ENCODE data around the gene EPYC. TPM values are rescaled to one million over a fixed set of nuclear protein-coding genes. Genes with fewer than 3 reads are reported as not detected.

Gene EPYC
- total RNA-seq, 2 donors from 2014 or later, result not detected

DNA sequence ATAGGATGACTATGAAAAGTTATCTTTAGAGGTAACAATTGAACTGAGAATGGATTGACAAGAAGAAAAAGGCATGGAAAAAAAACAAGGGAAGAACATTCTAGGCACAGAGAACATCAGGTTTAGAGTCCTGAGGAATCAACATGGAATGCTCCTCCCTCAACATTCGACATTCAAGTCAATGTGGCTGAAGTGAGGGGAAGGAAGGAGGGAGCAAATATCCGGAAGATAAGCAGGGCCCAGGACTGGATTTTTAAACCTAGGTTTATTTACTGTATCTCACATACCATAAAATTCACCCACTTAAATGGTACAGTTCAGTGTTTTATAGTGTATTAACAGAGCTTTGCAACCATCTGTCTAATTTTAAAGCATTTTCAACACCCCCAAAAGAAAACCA, 40.2 kb downstream of the EPYC start:
- Mint-ChIP-seq H3K36me3 (ENCODE audit: low read depth) (no peaks in the 10 kb centered on the region), H3K27ac (no peak overlapping the region)
- no peak for DNase-seq

DNA sequence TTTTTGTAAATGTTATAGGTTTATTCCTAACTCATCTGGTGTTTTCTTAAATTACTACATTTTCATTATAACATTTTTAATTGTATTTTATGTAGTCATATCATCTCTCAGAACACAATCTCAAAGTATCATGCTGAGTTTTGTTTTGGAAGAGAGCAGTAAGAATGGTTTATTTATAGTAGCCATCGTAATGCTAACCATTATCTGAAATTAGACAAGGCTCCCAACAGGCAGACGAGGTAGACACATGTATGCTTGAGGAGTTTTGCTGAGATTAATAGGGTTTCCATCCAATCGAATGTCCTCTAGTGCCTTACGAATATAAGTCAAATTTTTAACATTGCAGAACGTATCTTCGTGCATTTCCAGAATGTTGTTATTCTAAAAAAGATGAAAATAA, 40.8 kb downstream of the EPYC start:
- Mint-ChIP-seq H3K27ac (no peak overlapping the region), H3K4me1 (peaks cover 5% of the 10 kb centered on the region), H3K27me3 (peaks cover 5% of the 10 kb centered on the region), H3K4me3 (no peak overlapping the region), H3K36me3 (ENCODE audit: low read depth) (no peaks in the 10 kb centered on the region)
- DNase-seq (no peak), ATAC-seq (no peak)
- no peaks in the 10 kb centered on the region for H3K9me3 ChIP-seq (ENCODE audit: control insufficient read depth, low read length, poor library complexity, severe bottlenecking)

More for the DNA sequence above, 40.2 kb downstream of the EPYC start:
- H3K27me3 Mint-ChIP-seq, result peaks cover 5% of the 10 kb centered on the region
- peaks cover 4% of the 10 kb centered on the region for H3K4me1 Mint-ChIP-seq
- H3K4me3 Mint-ChIP-seq, result no peak overlapping the region
- no peaks in the 10 kb centered on the region for H3K9me3 ChIP-seq (ENCODE audit: control insufficient read depth, low read length, poor library complexity, severe bottlenecking)
- ATAC-seq, result no peak

DNA sequence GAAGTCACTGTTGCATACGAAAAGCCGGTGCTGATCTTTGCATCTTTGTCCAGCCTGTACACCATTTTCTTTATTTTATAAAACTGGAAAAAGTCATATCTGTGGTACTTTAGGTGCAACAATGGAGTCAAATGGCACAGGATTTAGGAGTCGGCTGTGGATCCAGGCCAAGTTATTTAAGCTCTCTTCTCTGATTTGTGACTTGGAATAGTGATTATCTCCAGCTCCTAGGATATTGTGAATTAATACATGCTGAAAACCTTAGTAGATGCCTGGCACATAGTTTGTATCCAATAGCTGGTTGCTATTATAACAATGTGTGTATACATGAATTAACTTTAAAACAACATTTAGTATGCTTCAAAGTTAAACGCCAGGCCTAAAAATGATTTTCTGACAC, 43.6 kb downstream of the EPYC start:
- Mint-ChIP-seq H3K4me1 (peaks cover 5% of the 10 kb centered on the region), H3K4me3 (no peak overlapping the region), H3K36me3 (ENCODE audit: low read depth) (no peaks in the 10 kb centered on the region), H3K27ac (no peak overlapping the region), H3K27me3 (peaks cover 9% of the 10 kb centered on the region)
- no peaks in the 10 kb centered on the region for H3K9me3 ChIP-seq (ENCODE audit: control insufficient read depth, low read length, poor library complexity, severe bottlenecking)
- ATAC-seq (no peak), DNase-seq (no peak)

DNA sequence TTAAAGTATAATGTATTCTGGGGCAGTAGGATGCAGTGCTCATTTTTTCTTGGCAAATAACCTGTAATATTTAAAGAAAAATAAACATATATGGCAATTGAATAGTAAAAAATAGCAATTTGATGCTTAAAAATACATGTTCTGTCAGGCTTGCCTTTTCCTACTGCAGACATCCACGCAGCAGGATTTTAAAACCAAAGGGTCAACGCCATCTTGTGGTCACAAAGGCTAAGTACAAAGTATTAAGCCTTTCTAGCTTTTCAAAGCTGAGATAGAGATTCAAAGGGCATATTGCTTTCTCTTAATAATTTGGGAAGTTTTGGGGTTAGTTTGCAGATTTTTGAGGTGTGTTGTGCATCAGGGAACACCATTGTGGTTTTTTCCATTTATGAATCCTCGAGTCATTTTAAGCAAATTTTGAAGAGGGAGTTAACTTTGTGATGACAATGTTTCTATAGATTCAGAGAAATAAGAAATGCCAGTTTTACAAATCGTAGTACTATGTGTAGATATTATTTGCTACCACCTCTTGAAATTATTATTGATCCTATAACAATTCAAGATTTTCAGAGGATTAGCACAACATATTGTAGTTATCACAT, 45.1 kb downstream of the EPYC start:
- H3K27me3 Mint-ChIP-seq, result peaks cover 9% of the 10 kb centered on the region
- no peak for ATAC-seq
- DNase-seq, result no peak
- H3K36me3 Mint-ChIP-seq (ENCODE audit: low read depth), result no peaks in the 10 kb centered on the region
- peak overlapping the region; percentile 19 for H3K27ac Mint-ChIP-seq
- no peaks in the 10 kb centered on the region for H3K9me3 ChIP-seq (ENCODE audit: control insufficient read depth, low read length, poor library complexity, severe bottlenecking)
- no peak overlapping the region for H3K4me3 Mint-ChIP-seq
- peaks cover 5% of the 10 kb centered on the region for H3K4me1 Mint-ChIP-seq

DNA sequence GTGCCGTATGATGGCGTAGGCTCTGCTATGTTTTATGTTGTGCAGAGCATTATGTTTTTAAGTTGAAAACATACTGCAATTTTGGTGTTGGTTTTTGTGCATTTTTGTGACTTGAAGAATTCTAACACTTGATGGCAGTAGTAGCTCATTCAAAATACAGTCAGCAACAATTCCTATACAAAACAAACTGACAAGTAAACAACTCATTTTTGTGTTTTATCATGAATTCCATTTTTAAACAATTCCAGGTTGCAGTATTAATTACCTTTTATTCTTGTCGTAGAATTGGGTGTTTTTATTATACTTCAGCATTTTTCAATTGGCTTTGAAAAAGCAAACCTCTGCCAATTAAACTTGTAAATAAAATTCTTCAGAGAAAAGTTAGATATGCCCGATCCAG, 45.7 kb downstream of the EPYC start:
- Mint-ChIP-seq H3K36me3 (ENCODE audit: low read depth) (no peaks in the 10 kb centered on the region), H3K27ac (no peak overlapping the region), H3K4me3 (no peak overlapping the region), H3K4me1 (peaks cover 3% of the 10 kb centered on the region), H3K27me3 (peaks cover 9% of the 10 kb centered on the region)
- no peak for DNase-seq
- no peaks in the 10 kb centered on the region for H3K9me3 ChIP-seq (ENCODE audit: control insufficient read depth, low read length, poor library complexity, severe bottlenecking)
- ATAC-seq, result no peak

DNA sequence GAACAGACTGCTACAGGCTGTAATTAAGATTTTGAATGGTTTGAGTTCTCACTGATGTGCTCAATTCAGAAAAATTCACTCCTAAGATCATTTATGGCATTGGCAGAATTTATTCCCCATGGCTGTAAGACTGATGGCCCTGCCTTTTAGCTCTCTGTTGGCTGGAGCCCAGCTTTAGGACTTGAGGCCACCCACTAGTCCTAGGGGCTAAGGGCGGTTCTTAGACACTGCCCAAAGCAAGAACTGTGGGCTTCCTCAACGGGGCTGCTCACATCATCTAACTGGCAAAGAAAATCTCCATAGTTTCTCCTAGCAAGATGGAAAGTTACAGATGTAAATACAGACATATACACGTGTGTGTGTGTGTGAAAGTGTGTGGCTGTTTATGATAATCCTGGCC, 46.4 kb downstream of the EPYC start:
- Mint-ChIP-seq H3K36me3 (ENCODE audit: low read depth) (no peaks in the 10 kb centered on the region), H3K4me1 (peaks cover 3% of the 10 kb centered on the region), H3K27ac (no peak overlapping the region), H3K27me3 (peaks cover 9% of the 10 kb centered on the region), H3K4me3 (no peak overlapping the region)
- ATAC-seq (no peak), DNase-seq (no peak)
- H3K9me3 ChIP-seq (ENCODE audit: control insufficient read depth, low read length, poor library complexity, severe bottlenecking), result no peaks in the 10 kb centered on the region

DNA sequence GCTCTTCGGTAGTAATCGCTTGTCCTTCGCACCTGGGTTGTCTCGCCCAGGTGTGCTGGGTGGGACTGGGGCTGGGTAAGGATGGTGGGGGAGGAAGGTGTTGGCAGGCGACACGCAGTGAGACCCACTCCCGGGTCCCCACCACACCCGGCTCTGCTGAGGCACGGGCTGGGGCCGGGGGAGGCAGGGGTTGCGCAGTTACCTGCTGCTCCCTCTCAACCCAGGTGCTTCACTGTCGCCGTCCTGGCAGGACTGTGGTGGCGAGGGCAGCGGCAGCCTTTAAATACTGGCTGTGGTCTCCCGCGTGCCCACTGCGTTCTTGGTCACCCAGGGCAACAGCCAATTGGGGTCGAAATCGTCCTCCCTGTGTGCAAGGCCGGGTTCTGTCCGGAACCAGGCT, 49.9 kb downstream of the EPYC start, which contains the start of gene CCER1:
Gene CCER1 (minus strand): TSS at position 256 of the 400 bp plus-strand sequence. CDS start 434 bp downstream, outside the sequence.
- H3K9me3 ChIP-seq (ENCODE audit: control insufficient read depth, low read length, poor library complexity, severe bottlenecking), result no peaks in the 10 kb centered on the region
- H3K27ac Mint-ChIP-seq, result no peak within 1 kb of the TSS
- H3K27me3 Mint-ChIP-seq, result peaks cover 11% of the 10 kb centered on the region
- no peak for ATAC-seq
- H3K4me1 Mint-ChIP-seq, result peaks cover 3% of the 10 kb centered on the region
- H3K4me3 Mint-ChIP-seq, result no peak within 1 kb of the TSS
- H3K36me3 Mint-ChIP-seq (ENCODE audit: low read depth), result no peaks in the 10 kb centered on the region
- DNase-seq, result no peak

DNA sequence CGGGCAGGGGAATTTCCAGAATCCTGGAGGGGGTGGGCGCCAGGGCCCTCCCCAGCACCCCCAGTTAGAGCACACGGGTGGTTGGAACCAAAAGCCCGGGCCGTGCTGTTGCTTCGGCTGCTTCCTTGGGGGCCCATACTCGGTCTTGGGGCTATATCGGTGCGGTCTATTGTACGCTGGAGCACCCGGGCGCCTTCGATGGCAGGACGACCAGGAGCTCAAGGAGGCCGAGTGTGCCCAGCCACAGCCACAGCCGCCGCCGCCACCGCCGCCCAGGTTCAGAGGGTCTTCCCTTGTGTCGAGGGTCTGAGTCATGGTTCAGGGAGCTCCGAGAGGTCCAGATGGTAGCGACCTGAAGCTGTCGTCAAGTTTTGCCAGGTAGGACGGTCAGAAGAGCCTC, 50.3 kb downstream of the EPYC start:
- no peaks in the 10 kb centered on the region for H3K4me1 Mint-ChIP-seq
- H3K9me3 ChIP-seq (ENCODE audit: control insufficient read depth, low read length, poor library complexity, severe bottlenecking), result no peaks in the 10 kb centered on the region
- H3K27ac Mint-ChIP-seq, result no peak overlapping the region

DNA sequence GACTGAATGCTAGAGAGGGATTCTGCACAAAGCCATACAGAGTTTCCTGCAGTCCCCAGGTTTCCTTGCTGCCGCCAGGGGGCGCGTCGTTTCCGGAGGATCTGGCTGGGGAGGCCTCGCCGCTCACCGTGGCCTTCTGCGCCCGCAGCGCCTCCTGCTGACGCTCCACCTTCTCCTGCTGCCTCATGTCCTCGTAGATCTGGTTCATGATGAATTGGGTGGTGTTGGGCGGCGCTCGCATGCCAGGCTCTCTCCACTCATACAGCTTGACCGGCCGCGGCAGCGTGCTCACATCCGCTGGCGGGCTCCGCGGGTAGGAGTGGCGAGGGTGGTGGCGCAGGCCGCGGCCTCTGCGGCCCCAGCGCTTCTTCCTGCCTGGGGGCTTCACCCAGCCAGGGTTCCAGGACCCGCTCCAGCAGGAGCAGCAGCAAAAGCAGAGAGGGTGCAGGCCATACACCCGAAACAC, 50.8 kb downstream of the EPYC start:
- no peak overlapping the region for H3K4me3 Mint-ChIP-seq
- no peak for DNase-seq
- peaks cover 11% of the 10 kb centered on the region for H3K27me3 Mint-ChIP-seq

More for the DNA sequence above, 50.3 kb downstream of the EPYC start:
- DNase-seq (no peak), ATAC-seq (no peak)
- H3K27me3 Mint-ChIP-seq, result peaks cover 11% of the 10 kb centered on the region
- no peak overlapping the region for H3K4me3 Mint-ChIP-seq
- no peaks in the 10 kb centered on the region for H3K36me3 Mint-ChIP-seq (ENCODE audit: low read depth)

DNA sequence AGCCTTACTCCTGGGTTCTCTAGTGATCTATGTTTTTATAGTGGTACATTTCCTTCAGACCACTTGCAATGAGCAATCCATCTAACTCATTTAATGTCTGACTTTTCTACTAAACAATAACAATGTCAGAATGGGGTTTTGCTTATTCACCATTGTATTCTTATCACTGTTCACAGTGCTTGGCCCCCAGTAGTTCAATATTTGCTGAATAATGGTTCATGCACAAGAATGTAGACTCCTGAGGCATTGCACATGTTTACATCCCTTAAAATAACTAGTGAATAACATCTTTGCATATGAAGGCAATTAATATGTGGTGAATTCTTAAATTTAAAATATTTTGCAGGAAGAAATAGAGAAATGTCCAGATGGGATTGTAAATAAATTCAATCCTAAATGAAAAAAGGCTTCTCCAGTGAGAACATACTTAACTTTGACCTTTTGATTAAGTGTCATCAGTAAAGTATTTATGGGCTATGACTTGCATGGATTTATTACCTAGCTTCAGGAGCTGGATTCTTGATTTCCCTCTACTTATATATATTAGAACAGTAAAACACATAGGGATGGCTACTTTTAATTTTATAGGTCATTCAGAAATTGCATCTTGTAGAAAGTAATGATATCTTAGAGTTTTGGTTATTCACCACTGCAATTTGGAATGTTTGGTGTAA, 53.2 kb downstream of the EPYC start:
- Mint-ChIP-seq H3K27ac (no peak overlapping the region), H3K4me3 (no peak overlapping the region), H3K36me3 (ENCODE audit: low read depth) (no peaks in the 10 kb centered on the region), H3K27me3 (peaks cover 14% of the 10 kb centered on the region), H3K4me1 (no peaks in the 10 kb centered on the region)
- DNase-seq (no peak), ATAC-seq (no peak)
- no peaks in the 10 kb centered on the region for H3K9me3 ChIP-seq (ENCODE audit: control insufficient read depth, low read length, poor library complexity, severe bottlenecking)

More for the DNA sequence above, 50.8 kb downstream of the EPYC start:
- no peak for ATAC-seq
- H3K27ac Mint-ChIP-seq, result no peak overlapping the region
- H3K9me3 ChIP-seq (ENCODE audit: control insufficient read depth, low read length, poor library complexity, severe bottlenecking), result no peaks in the 10 kb centered on the region
- H3K4me1 Mint-ChIP-seq, result no peaks in the 10 kb centered on the region
- H3K36me3 Mint-ChIP-seq (ENCODE audit: low read depth), result no peaks in the 10 kb centered on the region

DNA sequence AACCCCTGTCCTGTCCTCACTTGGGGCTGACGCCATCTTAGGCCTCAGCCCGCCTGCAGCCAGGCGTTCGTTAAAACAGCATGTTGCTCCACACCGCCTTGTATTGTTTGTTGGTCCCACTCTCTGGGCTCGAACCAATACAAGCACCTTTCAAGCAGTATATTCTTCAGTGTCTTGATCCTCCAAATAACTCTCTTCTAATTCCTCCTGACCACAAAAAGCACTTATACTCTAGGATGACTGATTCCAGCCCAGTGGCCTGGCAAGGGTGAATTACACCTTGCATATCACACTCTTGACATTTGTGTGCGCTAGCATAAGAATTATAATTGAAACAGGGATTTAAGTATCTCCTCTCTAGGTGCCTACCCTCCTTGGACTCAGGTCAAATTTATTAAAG, 56.9 kb downstream of the EPYC start:
- no peak for ATAC-seq
- Mint-ChIP-seq H3K36me3 (ENCODE audit: low read depth) (no peaks in the 10 kb centered on the region), H3K27ac (no peak overlapping the region), H3K27me3 (peaks cover 14% of the 10 kb centered on the region), H3K4me1 (no peaks in the 10 kb centered on the region), H3K4me3 (no peak overlapping the region)
- no peak for DNase-seq
- no peaks in the 10 kb centered on the region for H3K9me3 ChIP-seq (ENCODE audit: control insufficient read depth, low read length, poor library complexity, severe bottlenecking)

DNA sequence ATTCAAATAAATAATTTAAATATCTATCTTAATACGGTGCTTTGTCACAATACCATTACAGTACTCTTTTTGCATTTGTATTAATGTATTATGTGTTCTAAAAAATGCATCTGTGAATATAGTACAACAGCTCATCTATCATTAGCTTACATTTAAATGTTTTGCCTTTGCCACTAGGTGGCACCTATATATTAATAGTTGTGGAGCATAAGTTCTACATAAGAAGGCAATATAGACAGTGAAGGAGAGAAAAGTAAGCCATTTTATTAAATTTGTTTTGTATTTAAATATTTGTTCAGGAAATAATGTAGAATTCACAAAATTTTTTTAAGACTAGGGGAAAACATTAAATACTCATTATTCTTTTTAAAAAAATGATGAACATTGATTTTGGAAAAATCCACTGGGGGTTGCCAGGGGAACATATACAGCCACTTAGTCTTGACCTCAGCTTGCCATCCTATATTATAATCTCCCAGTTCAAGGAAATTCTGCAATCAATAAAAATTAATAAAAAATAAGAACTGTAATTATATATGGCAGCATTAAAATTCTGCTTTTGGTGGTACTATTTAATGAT, 59.6 kb downstream of the EPYC start:
- peak; percentile 53 for ATAC-seq
- no peaks in the 10 kb centered on the region for H3K4me1 Mint-ChIP-seq
- no peak overlapping the region for H3K4me3 Mint-ChIP-seq
- peaks cover 13% of the 10 kb centered on the region for H3K27me3 Mint-ChIP-seq
- H3K9me3 ChIP-seq (ENCODE audit: control insufficient read depth, low read length, poor library complexity, severe bottlenecking), result no peaks in the 10 kb centered on the region
- no peaks in the 10 kb centered on the region for H3K36me3 Mint-ChIP-seq (ENCODE audit: low read depth)
- DNase-seq, result no peak
- no peak overlapping the region for H3K27ac Mint-ChIP-seq

DNA sequence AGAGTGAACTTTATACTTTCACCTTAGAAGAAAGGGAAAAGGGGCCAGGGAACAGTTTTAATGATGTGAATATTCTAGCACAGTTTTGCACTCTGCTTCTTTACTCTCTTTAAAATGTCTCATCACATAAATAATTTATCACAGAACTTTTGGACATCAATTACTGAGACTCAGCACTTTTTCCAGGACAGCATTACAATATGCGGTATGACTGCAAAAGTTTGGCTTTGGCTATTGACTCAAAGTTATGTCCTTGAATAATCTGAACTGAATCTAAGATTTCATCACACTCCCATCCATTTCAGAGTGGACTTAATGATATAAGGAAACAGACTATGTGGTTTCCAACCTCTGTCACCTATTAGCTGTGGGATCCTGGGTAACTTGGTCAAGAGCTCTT, 61.5 kb downstream of the EPYC start:
- Mint-ChIP-seq H3K27ac (no peak overlapping the region), H3K4me3 (no peak overlapping the region), H3K36me3 (ENCODE audit: low read depth) (no peaks in the 10 kb centered on the region), H3K27me3 (peaks cover 26% of the 10 kb centered on the region), H3K4me1 (no peaks in the 10 kb centered on the region)
- DNase-seq (no peak), ATAC-seq (no peak)
- no peaks in the 10 kb centered on the region for H3K9me3 ChIP-seq (ENCODE audit: control insufficient read depth, low read length, poor library complexity, severe bottlenecking)
